Neuronal stem cell (in vitro differentiated cells): ENCODE data around the gene WDR48.

ENCODE experiments used
- DNase-seq: peaks from one replicate; pipeline ENCODE4 v3.0.0-alpha.2; 2013; ENCODE audit warnings: low spot score
- H2AFZ ChIP-seq: one replicate; pipeline ENCODE4 v1.6.1; 2013; ENCODE audit warnings: mild to moderate bottlenecking, low read length, inconsistent platforms
- H2AK5ac ChIP-seq: 2 replicates; pipeline ENCODE4 v1.6.1; 2013; ENCODE audit warnings: low read depth, mild to moderate bottlenecking, inconsistent platforms, low read length, moderate library complexity, mixed read lengths
- H2BK120ac ChIP-seq: 2 replicates; pipeline ENCODE4 v1.6.1; 2013; ENCODE audit warnings: low read depth, mild to moderate bottlenecking, inconsistent platforms, low read length, moderate library complexity, mixed read lengths
- H2BK12ac ChIP-seq: one replicate; pipeline ENCODE4 v1.6.1; 2013; ENCODE audit warnings: low read length, inconsistent platforms
- H2BK15ac ChIP-seq: 2 replicates; pipeline ENCODE4 v1.6.1; 2013; ENCODE audit warnings: mild to moderate bottlenecking, low read length, inconsistent platforms, mixed read lengths
- H2BK5ac ChIP-seq: one replicate; pipeline ENCODE4 v1.6.1; 2013; ENCODE audit warnings: inconsistent platforms, mild to moderate bottlenecking, low read length, moderate library complexity
- H3K14ac ChIP-seq: one replicate; pipeline ENCODE4 v1.6.1; 2013; ENCODE audit warnings: low read length, inconsistent platforms
- H3K18ac ChIP-seq: 2 replicates; pipeline ENCODE4 v1.6.1; 2013; ENCODE audit warnings: low read length, inconsistent platforms
- H3K23ac ChIP-seq: 2 replicates; pipeline ENCODE4 v1.6.1; 2013; ENCODE audit warnings: low read depth, mild to moderate bottlenecking, mixed read lengths, low read length, inconsistent platforms; ENCODE audit not compliant: poor library complexity
- H3K27ac ChIP-seq: replicated peaks from 3 replicates; pipeline ENCODE4 v1.5.1; 2013; ENCODE audit warnings: low read length, inconsistent platforms
- H3K27me3 ChIP-seq, 3 experiments: 2 replicates each; pipeline ENCODE4 v1.6.1; 2013; ENCODE audit warnings: low read length in 3 of 3, mild to moderate bottlenecking in 2 of 3, inconsistent platforms in 1 of 3, low read depth in 1 of 3, mixed read lengths in 1 of 3, moderate library complexity in 1 of 3; ENCODE audit not compliant: control insufficient read depth in 3 of 3, insufficient read depth in 3 of 3
- H3K36me3 ChIP-seq, 2 donors: replicated peaks in 1 of 2; 2 replicates each; pipeline ENCODE4 v1.6.1; 2013; ENCODE audit warnings: low read length in 2 of 2; ENCODE audit not compliant: control insufficient read depth in 2 of 2, insufficient read depth in 2 of 2
- H3K4ac ChIP-seq: 2 replicates; pipeline ENCODE4 v1.6.1; 2013; ENCODE audit warnings: inconsistent platforms, mild to moderate bottlenecking, low read length, moderate library complexity
- H3K4me1 ChIP-seq, 2 donors: 1 replicate in 1 of 2; 2 replicates in 1 of 2; pipeline ENCODE4 v1.6.1; 2013; ENCODE audit warnings: low read length in 2 of 2, low read depth in 1 of 2; ENCODE audit not compliant: control insufficient read depth in 2 of 2, insufficient read depth in 1 of 2
- H3K4me2 ChIP-seq: one replicate; pipeline ENCODE4 v1.6.1; 2013; ENCODE audit warnings: mild to moderate bottlenecking, low read length, inconsistent platforms; ENCODE audit not compliant: insufficient read depth, poor library complexity, severe bottlenecking
- H3K4me3 ChIP-seq, 2 donors: 2 replicates each; pipeline ENCODE4 v1.5.1; 2013; ENCODE audit warnings: low read length in 2 of 2, mild to moderate bottlenecking in 2 of 2, inconsistent platforms in 1 of 2, moderate library complexity in 1 of 2
- H3K79me1 ChIP-seq: one replicate; pipeline ENCODE4 v1.6.1; 2013; ENCODE audit warnings: low read depth, mild to moderate bottlenecking, inconsistent platforms, low read length, moderate library complexity
- H3K9ac ChIP-seq: one replicate; pipeline ENCODE4 v1.6.1; 2013; ENCODE audit warnings: mild to moderate bottlenecking, low read depth, low read length, inconsistent platforms; ENCODE audit not compliant: poor library complexity
- H3K9me3 ChIP-seq, 2 donors: replicated peaks in 1 of 2; 2 replicates each; pipeline versions ENCODE3 to v1.6.1; 2013; ENCODE audit warnings: low read length in 2 of 2, mild to moderate bottlenecking in 2 of 2, inconsistent platforms in 1 of 2, low read depth in 1 of 2, mixed read lengths in 1 of 2, moderate library complexity in 1 of 2; ENCODE audit not compliant: control insufficient read depth in 2 of 2, insufficient read depth in 1 of 2
- H4K8ac ChIP-seq: one replicate; pipeline ENCODE4 v1.6.1; 2013; ENCODE audit warnings: low read depth, mild to moderate bottlenecking, inconsistent platforms, low read length, moderate library complexity
- H4K91ac ChIP-seq: one replicate; pipeline ENCODE4 v1.6.1; 2013; ENCODE audit warnings: low read length, low read depth, mild to moderate bottlenecking, inconsistent platforms; ENCODE audit not compliant: poor library complexity
- WGBS, 2 donors: extraction: QIAGEN DNeasy Blood & Tissue Kit; methylation state at CpG; one replicate each; pipeline ENCODE4 v1.1.7; 2013; ENCODE audit warnings: missing lambda C conversion rate in 2 of 2, mixed read lengths in 1 of 2; ENCODE audit not compliant: insufficient read length in 2 of 2, insufficient replicate concordance in 1 of 2; ENCODE audit errors: extremely low coverage in 2 of 2; 5-methylcytosine and 5-hydroxymethylcytosine counted together

WDR48 gene

DNA sequence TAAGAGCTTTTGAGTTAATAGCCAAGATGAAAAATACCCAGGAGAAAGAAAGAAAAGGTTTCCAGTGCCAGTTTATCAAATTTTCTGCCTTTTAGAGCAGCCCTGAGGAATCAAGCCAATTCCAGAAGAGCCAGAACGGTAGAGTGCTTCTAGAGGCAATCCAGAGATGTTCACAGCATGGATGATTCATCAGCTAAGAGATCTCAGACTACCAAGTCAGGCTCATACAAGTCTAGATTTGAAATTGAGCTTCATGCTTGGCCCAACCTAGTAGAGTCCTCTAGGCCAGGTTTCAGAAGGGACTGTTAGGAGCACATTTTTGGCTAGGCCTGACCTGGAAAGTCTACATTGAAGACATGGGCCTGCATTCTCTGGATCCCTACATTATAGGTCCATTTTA is 15.5 kb downstream of the WDR48 start:
- Histone ChIP-seq H3K14ac (no peak overlapping the region), H2BK120ac (no peak overlapping the region), H4K8ac (no peak overlapping the region), H3K18ac (no peak overlapping the region), H3K79me1 (no peaks in the 10 kb centered on the region), H2BK12ac (no peak overlapping the region), H3K23ac (no peak overlapping the region), H3K4ac (no peak overlapping the region), H2BK15ac (no peak overlapping the region), H3K4me2 (no peak overlapping the region), H2BK5ac (no peak overlapping the region), H3K36me3 (peaks cover 9 to 71% of the 10 kb centered on the region in 2 donors), H3K9ac (no peak overlapping the region), H3K9me3 (no peaks in the 10 kb centered on the region), H4K91ac (no peak overlapping the region), H3K27me3 (no peaks in the 10 kb centered on the region), H2AFZ (no peak overlapping the region), H2AK5ac (no peak overlapping the region), H3K27ac (no peak overlapping the region), H3K4me3 (no peak overlapping the region), H3K4me1 (no peaks in the 10 kb centered on the region)
- no peak for DNase-seq
- WGBS, 2 donors, result no CpG with 5 or more reads among the region's 1 CpG

DNA sequence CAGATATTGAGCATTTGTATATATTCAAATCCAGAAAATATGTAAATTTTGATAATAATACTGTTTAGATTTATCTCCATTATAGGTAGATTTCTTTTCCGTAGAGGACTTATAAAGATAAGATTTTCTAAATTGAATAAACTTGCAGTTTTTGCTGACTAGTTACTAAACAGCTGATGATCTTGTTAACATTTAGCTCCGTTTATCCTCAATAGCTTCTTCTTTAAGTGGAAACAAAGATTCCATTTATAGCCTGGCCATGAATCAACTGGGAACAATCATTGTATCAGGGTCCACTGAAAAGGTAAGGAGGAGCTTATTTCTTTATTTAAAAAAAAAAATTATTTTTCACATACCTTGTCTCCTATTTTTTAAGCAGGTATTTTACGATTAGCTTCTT is 16.7 kb downstream of the WDR48 start:
- Histone ChIP-seq H4K8ac (no peak overlapping the region), H2AFZ (no peak overlapping the region), H3K4me1 (no peaks in the 10 kb centered on the region), H3K23ac (no peak overlapping the region), H3K4me2 (no peak overlapping the region), H3K18ac (no peak overlapping the region), H3K4me3 (no peak overlapping the region), H3K14ac (no peak overlapping the region), H3K27me3 (no peaks in the 10 kb centered on the region), H2AK5ac (no peak overlapping the region), H2BK120ac (no peak overlapping the region), H3K36me3 (peaks cover 10 to 79% of the 10 kb centered on the region in 2 donors), H3K4ac (no peak overlapping the region), H2BK5ac (no peak overlapping the region), H3K9ac (no peak overlapping the region), H2BK15ac (no peak overlapping the region), H4K91ac (no peak overlapping the region), H3K9me3 (no peaks in the 10 kb centered on the region), H2BK12ac (no peak overlapping the region), H3K27ac (no peak overlapping the region), H3K79me1 (no peaks in the 10 kb centered on the region)
- no peak for DNase-seq
- no CpG with 5 or more reads among the region's 3 CpGs for WGBS, 2 donors

DNA sequence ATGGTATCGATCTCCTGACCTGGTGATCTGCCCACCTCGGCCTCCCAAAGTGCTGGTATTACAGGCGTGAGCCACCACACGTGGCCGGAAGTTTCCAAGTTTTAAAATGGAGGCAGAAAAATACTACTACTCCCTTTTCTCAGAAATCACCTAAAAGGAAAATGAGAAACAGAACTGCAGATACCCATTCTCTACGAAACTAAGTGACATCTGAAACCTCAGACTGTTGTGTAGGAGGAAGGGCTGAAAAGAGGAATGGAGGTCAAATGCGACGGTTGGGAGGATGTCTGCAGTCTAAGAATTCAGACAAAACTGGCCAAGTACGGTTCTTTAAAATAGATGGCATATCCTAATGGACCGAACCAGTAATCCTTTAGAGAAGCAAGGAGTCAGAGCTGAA is 24.1 kb downstream of the WDR48 start:
- DNase-seq, result no peak
- no peak overlapping the region for H4K8ac ChIP-seq
- H3K27me3 ChIP-seq, result no peaks in the 10 kb centered on the region
- H3K79me1 ChIP-seq, result no peaks in the 10 kb centered on the region
- H2BK5ac ChIP-seq, result no peak overlapping the region
- no peak overlapping the region for H3K4me2 ChIP-seq
- no peak overlapping the region for H3K23ac ChIP-seq
- H3K4me3 ChIP-seq, result no peak overlapping the region
- no peak overlapping the region for H2AFZ ChIP-seq
- no peak overlapping the region for H2BK120ac ChIP-seq
- H3K14ac ChIP-seq, result no peak overlapping the region
- no peak overlapping the region for H2BK12ac ChIP-seq
- no peaks in the 10 kb centered on the region for H3K4me1 ChIP-seq
- no peak overlapping the region for H4K91ac ChIP-seq
- no peak overlapping the region for H3K18ac ChIP-seq
- H2BK15ac ChIP-seq, result no peak overlapping the region
- no peak overlapping the region for H2AK5ac ChIP-seq
- no peak overlapping the region for H3K9ac ChIP-seq
- no peak overlapping the region for H3K4ac ChIP-seq
- H3K9me3 ChIP-seq, result no peaks in the 10 kb centered on the region
- H3K27ac ChIP-seq, result no peak overlapping the region
- H3K36me3 ChIP-seq, result peaks cover 20 to 95% of the 10 kb centered on the region in 2 donors
- no CpG with 5 or more reads among the region's 10 CpGs for WGBS, 2 donors

- no peak overlapping the region for H2AFZ ChIP-seq
- H2BK5ac ChIP-seq, result no peak overlapping the region
- no peaks in the 10 kb centered on the region for H3K79me1 ChIP-seq
- no peak overlapping the region for H3K4me2 ChIP-seq
- H3K14ac ChIP-seq, result no peak overlapping the region
- H2BK12ac ChIP-seq, result no peak overlapping the region
- no peaks in the 10 kb centered on the region for H3K9me3 ChIP-seq
- no peaks in the 10 kb centered on the region for H3K27me3 ChIP-seq
- no peak overlapping the region for H3K18ac ChIP-seq
- no peak overlapping the region for H4K91ac ChIP-seq
- H3K27ac ChIP-seq, result no peak overlapping the region
- H3K4ac ChIP-seq, result no peak overlapping the region
- no peak overlapping the region for H2BK120ac ChIP-seq
- H3K36me3 ChIP-seq, result peaks cover 22 to 84% of the 10 kb centered on the region in 2 donors
- no peak for DNase-seq
- no peaks in the 10 kb centered on the region for H3K4me1 ChIP-seq
- H3K23ac ChIP-seq, result no peak overlapping the region
- no peak overlapping the region for H3K4me3 ChIP-seq
- H2AK5ac ChIP-seq, result no peak overlapping the region
- no peak overlapping the region for H2BK15ac ChIP-seq
- no peak overlapping the region for H4K8ac ChIP-seq
- H3K9ac ChIP-seq, result no peak overlapping the region
Measured at GRCh38 chr3:39079530-39079929, 27.7 kb downstream of the WDR48 start.
